ENCODE data around the gene NFIC. TPM values are rescaled to one million over a fixed set of nuclear protein-coding genes. Genes with fewer than 3 reads are reported as not detected.

The NFIC gene
- polyA plus RNA-seq, 3 donors, result 16.2 to 20.4 (median 19.4) TPM

DNA sequence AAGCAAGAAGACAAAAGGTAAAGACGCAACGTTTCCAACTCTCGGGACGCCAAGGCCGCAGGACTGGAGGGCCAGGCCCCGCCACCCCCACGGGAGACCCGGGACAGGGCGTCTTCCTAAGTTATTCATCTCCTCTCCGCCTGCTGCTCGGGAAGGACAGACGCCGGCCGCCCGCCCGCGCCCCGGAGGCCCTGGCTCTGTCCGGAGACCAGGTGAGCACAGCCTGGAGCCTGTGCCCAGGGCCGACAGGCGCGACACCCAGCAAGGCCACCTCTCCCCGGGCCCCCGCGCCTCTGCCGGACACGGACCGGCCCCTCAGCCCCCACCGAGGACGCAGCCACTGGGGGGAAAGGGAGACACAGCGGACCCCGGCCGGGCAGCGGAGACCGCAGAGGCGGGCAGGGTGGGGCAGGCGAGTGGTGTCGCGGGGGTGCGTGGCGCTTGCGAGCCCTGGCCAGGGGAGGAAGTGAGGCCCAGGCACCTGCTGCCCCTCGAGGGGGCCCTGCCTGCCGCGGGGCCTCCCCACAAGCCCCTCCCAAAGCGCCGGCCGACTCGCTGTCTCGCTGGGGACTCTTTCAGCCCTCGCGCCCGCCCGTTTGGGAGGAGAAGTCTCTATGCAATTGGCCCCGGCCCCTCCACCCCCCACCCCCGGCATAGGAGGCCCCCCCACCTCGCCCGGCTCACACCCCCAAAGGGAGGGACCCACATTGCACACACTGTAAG is 96.8 kb downstream of the NFIC start:
- DNase-seq (ENCODE audit: low read depth in 3 of 3, low spot score in 2 of 3), result no peak

- no peak for DNase-seq (ENCODE audit: low read depth in 3 of 3, low spot score in 2 of 3)
These were observed 97.6 kb downstream of the NFIC start for GRCh38 chr19:3463714-3464586.

DNA sequence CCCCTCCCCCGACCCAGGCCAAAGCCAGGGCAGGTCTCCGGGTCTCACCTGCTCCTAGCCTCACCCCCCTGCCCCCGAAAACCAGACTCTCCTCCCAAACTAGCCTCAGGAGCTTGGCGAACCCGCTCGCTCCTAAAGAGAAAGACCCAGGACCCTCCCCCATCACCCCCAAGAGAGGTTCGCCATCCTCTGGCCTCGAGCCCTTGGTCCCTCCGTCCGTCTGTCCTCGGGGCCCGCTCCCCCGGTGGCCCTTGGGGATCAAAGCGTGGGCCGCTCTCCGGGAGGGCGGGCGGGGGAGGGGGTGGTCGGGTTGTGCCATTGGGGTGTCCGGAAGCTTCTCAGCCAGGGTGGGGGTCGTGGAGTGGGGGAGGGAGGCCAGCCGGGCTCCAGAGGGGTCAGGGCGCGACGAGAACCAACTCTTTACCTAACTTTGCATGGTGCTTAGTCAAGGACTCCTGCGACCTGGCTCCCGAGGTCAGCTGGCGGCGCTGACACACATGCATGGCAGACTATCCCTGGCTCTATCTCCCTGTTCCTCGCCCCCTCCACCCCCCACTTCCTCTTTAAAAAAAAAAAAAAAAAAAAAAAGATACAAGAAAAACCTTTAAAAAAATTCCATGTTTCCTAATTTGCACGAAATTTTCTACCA is 98.3 kb downstream of the NFIC start:
- no peak for DNase-seq (ENCODE audit: low read depth in 3 of 3, low spot score in 2 of 3)

DNA sequence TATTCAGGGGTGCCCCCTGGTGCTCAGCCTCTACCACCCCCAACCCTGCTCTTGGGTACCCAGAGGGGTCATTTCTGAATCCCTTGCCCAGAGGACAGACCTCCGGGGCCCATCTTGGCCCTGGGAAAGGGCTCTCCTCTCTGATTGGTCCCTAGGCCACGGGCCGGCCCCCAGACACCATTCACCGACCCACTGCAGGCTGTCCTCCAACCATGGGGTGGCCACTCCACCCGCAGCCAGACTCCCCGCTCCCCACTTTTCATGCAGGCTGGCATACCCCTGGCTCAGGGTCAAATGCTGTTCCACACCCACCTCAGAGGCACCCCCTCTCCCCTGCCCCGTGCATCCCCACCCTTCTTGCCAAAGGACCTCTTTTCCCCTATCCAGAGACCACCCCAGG is 99.2 kb downstream of the NFIC start:
- no peak for DNase-seq (ENCODE audit: low read depth in 3 of 3, low spot score in 2 of 3)

- DNase-seq (ENCODE audit: low read depth in 3 of 3, low spot score in 2 of 3), result no peak
These were observed 100.3 kb downstream of the NFIC start for GRCh38 chr19:3466635-3467034.

DNA sequence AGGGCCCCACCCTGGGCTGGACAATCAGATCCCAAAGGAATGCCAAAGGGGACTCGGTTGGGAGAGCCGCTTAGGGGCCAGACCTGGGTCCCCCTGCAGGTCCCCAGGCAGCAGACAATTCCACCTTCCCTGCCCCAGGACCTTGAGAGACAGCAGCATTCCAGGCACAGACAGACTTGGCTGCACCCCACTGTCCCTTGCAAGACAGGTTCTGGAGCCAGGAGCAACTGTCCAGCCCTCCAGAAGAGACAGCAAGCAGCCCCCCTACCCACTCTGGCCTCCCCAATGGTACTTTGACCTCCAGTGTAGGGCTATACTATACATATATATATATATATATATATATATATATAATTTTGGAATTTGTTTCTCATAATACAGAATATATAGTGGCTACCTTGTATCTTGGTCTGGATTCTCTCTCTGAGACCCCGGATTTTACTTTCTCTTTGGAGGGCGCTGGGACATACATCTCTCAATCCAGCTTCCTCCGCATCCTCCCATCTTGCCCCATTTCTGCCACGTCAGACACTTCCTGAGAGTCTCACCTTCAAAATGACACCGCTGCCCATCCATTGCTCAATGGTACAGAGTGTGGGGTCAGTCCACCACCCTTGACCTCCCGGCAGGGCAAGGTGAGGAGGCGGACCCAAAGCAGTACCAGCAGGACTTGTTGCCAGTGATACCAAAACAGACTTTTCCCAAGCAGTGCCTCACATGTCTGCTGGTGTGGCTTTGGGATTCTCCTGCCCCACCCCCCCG is 101.2 kb downstream of the NFIC start:
- DNase-seq (ENCODE audit: low read depth in 3 of 3, low spot score in 2 of 3), result no peak

DNA sequence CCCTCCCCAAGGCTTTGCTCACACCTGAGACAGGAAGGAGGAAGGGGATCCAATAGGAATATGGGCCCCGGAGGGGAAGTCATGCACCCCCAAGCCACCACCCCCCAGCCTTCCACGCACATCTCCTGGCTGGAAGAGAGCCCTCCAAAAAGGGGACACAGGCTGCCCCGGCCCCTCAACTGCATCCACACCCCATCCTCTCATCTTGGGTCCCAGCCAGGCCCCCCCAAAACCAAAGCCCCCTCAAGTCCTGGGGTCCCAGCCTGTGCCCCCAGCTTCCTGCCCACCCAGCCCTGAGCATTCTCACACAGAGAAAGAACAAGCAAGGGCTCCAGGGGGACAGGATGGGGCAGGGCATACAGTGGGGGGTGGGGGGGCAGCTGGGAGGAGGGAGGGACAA is 101.8 kb downstream of the NFIC start:
- no peak for DNase-seq (ENCODE audit: low read depth in 3 of 3, low spot score in 2 of 3)

DNA sequence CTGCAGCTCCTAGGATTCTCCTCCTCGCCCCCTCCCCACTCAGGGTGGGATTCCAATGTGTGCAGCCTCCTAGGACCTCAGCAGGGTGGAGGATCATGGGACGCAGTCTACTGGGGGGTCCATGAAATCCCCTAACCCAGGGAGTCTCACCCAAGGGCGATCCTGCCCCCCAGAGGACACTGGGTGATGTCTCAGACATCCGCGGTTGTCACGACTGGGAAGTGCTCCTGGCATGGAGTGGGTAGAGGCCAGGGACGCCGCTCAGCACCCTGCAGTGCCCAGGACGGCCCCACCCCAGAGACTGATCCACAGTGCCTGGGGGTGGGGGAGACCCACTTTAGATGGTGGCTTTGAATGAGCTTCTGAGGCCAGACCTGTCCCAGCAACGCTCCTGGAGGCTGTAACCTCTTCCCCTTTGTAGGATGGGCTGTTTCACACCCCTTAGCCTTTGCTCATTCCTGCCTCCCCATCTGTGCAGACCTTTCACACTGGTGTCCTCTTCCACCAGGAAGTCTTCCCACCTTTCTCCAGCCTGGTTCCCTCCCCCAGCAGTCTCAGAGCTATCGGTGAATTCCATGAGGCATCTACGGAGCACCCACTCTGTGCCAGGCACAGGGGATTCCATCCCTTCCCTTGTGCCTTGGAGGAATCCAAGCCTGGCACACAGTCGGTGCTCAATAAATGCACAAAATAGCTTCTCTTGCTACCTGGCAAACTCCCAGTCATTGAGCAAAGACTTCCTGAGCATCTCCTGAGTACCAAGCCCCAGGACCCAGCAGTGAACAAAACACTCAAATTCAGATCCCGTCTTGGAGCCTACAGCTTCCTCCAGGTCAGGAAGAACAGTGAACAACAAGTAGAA is 103.5 kb downstream of the NFIC start:
- no peak for DNase-seq (ENCODE audit: low read depth in 3 of 3, low spot score in 2 of 3)

- no peak for DNase-seq (ENCODE audit: low read depth in 3 of 3, low spot score in 2 of 3)
These were observed 104.2 kb downstream of the NFIC start for GRCh38 chr19:3470500-3471128.

- DNase-seq (ENCODE audit: low read depth in 3 of 3, low spot score in 2 of 3), result no peak
These were observed 105.7 kb downstream of the NFIC start for GRCh38 chr19:3471954-3472655.

- DNase-seq (ENCODE audit: low read depth in 3 of 3, low spot score in 2 of 3), result no peak
These were observed 107.6 kb downstream of the NFIC start for GRCh38 chr19:3474010-3474409.

DNA sequence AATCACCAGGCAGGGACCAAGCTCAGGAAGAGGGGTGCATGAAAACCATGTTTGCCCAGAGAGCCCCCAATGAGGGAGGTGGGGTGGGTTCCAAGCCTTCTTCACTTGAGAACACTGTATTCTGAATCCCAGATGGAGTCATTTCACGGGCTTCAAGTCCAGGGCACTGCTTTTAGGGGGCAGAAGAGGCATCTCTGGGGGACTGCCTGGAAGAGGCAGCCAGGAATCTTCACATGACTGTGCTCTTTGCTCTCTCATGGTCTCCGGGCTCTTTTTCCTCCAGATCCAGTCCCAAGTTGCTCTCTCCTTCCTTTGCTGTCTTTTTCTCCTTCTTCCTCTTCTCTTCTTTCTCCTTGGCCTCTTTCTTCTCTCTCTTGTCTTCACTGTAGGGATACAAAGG is 108.2 kb downstream of the NFIC start:
- DNase-seq (ENCODE audit: low read depth in 3 of 3, low spot score in 2 of 3), result no peak

- DNase-seq (ENCODE audit: low read depth in 3 of 3, low spot score in 2 of 3), result no peak
These were observed 109.1 kb downstream of the NFIC start for GRCh38 chr19:3475449-3475848.

DNA sequence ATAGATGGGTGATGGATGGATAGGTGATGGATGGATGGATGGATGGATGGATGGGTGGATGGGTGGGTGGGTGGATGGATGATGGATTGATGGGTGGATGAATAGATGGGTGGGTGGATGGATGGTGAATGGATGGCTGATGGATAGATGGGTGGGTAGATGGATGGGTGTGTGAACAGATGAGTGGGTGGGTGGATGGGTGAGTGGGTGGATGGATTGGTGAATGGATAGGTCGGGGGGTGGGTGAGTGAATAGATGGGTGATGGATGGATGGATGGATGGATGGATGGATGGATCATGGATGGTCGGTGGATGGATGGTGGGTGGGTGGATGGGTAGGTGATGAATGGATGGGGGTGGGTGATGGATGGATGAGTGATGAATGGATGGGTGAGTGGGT is 110.4 kb downstream of the NFIC start:
- DNase-seq (ENCODE audit: low read depth in 3 of 3, low spot score in 2 of 3), result no peak

- DNase-seq (ENCODE audit: low read depth in 3 of 3, low spot score in 2 of 3), result no peak
These were observed 111.1 kb downstream of the NFIC start for GRCh38 chr19:3477506-3477905.

DNA sequence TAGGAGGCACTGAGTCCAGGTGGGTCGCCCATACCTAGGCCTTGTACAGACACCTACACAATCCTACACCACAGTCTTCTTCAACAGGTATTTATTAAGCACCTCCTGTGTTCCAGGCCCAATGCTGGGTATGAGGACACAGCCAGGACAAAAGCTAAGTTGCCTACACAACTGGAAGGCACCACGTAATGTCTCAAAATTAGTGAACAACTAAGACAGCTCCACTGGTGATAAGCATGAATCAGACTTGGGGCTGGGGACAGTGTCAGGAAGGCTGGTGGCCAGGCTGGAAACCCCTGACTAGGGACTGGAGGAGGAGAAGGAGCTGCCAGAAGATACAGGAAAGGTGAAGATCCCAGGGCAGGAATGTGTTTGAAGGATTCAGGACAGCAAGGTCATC is 111.6 kb downstream of the NFIC start:
- no peak for DNase-seq (ENCODE audit: low read depth in 3 of 3, low spot score in 2 of 3)

DNA sequence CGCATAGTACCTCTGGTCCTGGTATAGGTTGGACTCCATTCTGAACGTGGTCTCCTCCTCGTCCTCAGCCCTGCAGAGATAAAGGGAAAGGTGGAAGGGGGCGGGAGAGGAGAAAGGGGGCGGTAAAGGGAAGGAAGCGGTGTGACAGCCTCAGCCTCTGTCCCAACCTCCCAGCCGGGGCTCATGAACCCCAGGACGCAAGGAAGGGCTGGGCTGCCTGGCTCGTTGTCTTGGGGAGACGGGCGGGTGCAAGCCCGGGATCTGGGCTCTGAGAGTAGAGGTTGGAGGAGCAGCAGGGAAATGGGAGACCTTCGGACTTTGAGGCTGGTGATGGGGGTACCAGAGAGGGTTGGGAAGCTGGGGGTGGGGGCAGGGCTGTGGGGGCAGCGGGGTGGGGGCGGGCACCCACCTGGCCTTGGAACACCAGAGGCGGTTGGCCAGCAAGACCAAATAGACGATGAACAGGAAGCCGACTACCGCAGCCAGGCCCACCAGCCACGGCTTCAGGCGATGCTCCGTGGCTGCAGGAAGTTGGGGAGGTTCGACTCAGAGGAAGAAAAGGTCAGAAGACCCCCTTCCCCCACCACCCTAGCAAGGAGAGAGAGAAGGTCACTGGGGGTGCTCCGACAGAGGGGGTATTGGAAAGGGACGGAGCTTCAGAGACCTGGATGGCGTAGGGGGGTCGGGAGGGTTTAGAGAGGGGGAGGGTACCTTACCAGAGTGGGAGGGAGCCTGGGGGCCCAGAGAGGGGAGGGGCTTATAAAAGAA is 112.2 kb downstream of the NFIC start:
- DNase-seq (ENCODE audit: low read depth in 3 of 3, low spot score in 2 of 3), result no peak

DNA sequence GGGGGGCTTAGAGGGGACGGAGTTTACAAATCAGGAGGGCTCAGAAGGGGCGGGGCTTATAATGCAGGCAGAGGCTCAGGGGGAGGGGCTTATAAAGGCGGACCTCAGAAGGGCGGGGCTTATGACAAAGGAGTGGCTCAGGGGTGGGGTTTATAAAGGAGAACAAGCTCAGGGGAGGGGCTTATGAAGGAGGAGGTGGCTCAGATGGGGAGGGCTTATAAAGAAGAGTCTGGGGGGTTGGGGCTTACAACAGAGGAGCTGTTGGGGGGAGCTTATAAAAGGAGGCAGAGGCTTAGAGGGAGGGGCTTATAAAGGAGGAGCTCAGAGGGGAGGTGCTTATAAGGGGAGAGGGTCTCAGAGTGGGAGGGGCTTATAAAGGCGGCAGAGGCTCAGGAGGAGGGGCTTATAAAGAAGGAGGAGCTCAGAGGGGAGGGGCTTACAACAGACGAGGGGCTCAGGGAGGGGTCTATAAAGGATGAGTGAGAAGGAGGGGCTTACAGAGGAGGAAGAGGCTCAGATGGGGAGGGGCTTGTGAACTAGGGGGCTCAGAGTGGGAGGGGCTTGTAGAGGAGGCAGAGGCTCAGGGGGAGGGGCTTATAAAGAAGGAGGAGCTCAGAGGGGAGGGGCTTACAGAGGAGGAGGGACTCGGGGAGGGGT is 112.9 kb downstream of the NFIC start:
- DNase-seq (ENCODE audit: low read depth in 3 of 3, low spot score in 2 of 3), result no peak
